Stimulated activated CD8-positive, alpha-beta memory T cell treated with anti-CD3 and anti-CD28 coated beads, Interleukin-7, amount 100 ng/mL, for 1 hour (primary cell): ENCODE results near the gene CELF2.
"Not testable (repeated sequence)": the region's sequence is repeated elsewhere in the genome, so short reads cannot be mapped to it uniquely, and the experiment has no call there.

ENCODE experiments used
- DNase-seq, 2 donors: peaks; one replicate each; pipeline ENCODE4 v3.0.0-alpha.2; 2020; ENCODE audit warnings: low read depth in 2 of 2

Gene CELF2

DNA sequence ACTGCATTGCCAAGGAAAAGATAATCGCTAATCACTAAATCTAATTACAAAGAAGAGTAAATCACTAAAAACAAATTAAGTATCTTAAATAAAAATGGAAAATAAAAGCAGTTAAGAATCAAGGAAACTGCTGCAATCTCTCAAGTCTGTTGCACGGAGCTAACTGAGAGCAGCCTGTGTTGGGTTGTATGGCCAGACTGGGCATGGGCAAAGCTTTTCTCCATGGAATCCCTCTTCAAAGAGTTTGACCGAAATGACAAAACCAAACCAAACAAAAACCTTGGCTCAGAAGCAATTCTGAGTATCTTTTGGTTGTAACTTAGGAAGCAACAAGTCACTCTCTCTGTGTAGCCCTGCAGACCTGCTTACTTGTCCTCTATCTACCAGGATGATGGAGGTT is 78.8 kb downstream of the CELF2 start:
- DNase-seq: no peak

DNA sequence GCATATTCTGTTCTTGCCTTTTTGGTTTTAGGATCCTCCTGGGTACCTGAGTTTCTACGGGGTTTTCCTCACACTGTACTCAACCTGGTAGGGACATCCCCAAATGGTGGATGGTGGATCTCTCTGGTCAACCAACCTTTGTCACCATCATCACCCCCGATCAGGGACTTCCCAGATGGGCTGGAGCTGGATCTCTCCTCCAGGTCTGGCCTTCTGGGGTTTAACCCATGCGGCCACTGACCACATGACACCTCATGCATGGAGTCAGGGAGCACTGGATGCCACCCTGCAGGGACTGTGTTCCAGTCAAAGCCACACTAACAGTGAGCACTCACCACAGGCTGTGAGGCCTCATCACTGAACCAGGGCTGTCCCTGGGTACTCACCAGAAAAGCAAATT is 80.0 kb downstream of the CELF2 start:
- DNase-seq: no peak

DNA sequence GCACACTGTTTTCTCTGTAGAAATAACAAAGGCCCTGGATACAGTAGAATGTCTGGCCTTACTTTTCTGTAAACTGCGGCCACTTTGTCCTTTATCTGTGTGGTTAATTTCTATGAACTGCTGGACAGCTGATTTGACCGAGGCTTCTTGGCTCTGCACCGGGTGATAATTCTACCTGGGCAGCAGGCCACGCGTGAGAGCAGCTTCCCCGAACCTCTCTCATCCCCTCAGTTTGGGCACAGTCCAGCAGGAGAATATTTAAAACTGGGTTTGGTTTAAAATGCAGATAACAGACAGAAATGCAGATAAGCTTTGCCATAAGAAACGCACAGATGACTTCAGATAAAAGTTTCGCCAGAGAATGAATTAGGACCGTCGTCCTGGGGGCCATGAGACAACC is 81.0 kb downstream of the CELF2 start:
- DNase-seq: no peak

DNA sequence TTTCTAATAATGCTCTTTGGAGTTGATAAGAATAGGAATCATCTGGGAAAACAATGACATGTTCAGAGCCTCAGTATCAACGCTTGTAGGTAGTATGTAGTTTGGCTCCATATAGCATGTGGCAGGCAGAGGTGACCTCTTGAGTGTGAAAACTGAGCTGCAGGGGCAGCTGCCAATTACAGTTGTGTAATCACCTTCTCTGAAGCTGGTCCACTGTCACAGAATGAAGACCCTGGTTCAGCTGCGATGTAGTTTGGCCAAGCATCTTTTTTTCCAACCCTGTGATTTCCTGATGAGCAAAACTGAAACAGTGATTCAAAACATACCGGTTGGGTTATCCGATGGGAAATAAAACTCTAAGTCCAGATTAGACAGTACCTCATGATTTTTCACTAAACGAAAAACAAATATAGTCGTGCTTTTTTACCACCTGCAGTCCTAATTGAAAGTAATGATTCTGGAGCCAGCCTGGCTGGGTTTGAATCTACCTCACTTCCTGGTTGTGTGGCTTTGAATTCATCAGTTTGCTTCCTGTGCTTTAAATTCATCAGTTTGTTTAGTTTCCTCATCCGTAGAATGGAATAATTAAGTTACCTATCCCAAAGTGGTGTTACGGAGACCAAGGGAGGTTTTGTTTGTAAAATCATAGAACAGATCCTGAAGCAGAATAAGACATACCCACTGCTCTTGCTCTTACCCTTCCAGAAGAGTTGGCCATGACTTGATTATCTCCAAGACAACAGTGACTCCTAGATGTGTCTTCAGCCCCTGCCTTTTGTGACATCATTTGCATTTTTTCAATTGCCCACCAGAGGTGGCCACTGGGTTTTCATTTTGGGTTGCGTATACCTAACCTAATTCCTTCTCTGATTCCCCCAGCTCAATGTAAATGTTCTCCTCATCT is 87.4 kb downstream of the CELF2 start:
- no peak for DNase-seq

DNA sequence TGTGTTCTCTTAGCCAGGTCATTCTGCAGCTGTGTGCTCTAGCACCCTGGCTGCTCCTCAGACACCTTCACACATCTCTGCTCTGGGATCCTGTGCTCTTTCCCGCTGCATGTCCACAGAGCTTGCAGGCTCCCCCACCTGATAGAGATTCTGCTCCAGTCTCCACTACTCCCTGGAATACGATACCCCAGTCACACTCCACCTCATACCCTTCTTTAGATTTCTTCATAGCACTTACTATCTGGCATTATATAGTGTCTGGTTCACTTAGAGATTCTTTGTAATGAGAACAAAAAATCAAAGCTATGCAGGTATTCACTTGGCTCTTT is 88.0 kb downstream of the CELF2 start:
- DNase-seq: no peak

DNA sequence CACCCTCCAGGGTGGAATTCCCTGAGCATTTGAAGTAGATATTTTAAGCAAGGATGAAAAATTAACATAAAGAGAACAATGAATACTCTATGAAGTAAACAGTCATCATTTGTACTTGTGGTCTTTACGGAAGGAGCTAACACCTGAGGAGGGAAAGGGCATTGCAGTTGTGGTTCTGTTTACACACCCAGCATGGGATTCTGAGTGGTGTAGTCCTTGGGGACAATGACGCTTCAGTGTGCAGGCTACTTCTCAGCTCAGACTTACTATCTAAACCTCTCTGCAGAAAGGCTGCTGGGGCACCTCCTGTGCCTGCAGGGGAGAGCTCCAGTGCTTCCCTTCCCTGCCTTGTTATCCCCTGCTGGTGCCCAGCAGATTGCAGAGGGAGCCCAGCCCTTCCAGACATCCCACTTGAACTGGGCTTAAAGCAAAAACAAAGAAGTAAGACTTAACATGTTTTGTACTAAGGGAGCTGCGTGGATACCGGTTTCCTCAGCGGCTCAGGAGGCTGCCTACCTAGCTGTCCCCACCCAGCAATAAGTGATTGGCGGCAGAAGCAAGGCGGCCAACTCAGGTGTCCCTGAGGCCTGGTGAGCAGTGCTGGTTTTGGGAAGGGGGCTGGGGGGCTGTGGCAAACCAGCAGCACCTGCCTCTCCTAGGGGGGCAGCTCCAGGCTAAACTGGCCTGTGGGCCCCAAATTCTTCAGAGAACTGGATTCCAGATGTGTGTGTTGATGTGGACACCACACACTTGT is 89.1 kb downstream of the CELF2 start:
- no peak for DNase-seq

DNA sequence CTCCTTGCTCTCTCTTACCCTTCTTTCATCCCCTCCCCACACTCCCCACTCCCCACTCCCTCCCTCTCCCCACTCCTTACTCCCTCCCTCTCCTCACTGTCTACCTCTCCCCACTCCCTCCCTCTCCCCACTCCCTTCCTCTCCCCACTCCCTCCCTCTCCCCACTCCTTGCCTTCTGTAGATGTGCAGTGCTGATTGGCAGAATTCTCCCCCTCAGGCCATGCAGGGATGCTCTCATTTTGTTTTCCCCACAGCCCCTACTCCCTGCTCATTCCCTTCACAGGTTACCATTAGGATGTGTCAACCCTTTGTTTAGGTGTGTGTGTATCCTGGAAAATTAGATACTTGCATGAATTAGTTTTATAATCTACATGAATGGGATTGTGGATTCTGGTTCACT is 90.3 kb downstream of the CELF2 start:
- DNase-seq: no peak

DNA sequence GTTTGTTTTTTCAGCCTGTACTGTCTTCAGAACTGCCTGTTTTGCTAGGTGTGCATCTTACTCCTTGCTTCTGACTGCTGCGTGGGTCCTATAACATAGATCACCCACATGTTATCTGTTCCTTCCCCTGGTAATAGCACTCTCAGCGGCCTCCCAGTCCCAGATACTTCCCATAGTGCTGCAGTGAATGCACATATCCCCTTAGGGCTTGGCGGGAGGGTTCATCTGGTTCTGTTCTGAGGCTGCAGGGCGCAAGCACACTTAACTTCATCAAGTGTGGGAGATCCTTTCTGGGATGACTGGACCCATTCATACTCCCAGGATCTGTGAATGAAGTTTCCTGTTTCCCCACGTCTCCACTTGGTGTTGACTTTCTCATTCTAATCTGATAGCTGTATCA is 90.7 kb downstream of the CELF2 start:
- no peak for DNase-seq

DNA sequence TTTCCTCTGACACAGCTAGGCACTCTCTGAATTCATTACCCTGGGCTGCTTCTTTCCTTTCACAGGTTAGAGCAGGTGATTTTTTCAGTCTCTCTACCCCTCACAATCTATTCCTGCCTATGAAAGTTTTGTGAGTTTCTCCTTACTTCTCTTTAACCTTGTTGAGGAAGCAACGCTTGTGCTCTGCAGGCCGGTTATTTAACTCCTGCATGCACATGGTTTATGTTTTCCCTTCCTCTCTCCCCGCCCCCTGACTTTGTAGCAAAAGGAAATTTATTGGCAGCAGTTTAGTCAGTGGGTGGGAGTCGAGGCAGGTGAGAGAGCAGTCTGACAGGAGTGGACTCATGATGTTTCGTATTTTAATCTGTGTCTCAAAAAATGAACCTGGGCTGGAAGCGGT is 91.9 kb downstream of the CELF2 start:
- no peak for DNase-seq

DNA sequence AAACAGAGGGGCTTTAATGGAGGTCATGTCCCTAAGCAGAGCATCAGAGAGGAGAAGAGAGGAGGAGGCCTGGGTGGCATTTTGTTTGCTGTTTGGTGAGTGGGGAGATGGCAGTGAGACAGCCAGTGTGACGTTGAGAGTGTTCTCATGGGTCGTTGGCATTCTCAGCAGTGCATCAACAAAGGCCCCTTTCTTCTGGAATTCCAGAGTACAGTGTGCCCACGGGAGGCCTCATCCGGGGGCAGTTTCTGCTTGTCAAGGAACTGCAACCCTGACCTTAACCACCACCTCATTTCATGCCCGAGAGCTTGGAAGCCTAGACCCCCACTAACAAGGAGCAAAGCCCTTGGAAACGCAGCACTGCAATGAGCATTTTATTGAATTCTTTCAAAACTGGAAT is 92.9 kb downstream of the CELF2 start:
- no peak for DNase-seq

DNA sequence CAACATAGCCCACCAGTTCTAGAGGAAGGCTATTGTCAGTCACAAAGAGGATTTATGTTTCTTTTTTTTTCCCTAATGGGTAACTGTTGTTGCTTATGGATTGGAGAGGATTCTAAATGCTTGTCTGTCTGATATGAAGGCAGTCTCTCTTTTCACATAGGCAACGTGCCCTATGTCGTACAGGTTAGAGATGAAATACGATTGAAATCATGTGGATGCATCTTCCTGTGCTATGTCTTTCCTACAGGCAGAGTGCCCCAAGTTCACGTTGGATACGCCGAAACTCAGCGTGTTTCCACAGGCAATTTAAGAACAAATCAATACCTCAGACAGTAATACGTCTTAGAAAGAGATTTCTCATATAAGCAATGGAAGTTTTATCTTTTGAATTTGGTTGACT is 93.8 kb downstream of the CELF2 start:
- DNase-seq: no peak

DNA sequence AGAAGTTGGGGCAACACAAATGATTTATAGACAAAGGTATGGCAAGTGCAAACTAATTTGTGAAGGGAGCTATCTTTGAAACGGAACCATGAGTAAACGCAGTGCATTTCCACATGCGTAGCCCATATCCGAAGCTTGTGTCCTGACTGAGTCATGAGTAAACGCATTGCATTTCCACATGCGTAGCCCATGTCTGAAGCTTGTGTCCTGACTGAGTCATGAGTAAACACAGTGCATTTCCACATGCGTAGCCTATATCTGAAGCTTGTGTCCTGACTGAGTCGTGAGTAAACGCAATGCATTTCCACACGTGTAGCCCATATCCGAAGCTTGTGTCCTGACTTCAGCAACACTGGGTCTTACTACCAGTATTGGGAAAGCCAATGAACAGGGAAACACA is 95.0 kb downstream of the CELF2 start:
- no peak for DNase-seq

DNA sequence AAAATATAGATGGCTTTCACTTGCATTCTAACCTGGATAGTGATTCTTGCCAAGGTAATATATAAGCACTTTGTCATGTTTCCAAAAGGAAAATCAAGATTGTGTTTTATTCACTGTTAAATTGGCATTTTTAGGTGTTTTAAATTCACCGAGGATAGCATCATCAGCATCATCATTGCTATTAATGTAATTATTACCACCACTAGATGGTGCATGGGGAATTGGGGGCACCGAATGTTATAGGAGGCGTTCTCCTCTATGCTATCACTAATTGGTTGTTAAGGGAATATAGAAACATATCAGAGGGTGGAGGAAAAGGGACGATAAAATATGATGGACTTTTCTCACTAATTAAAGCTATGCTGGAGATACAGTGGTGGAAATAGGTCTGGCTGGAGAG is 95.5 kb downstream of the CELF2 start:
- no peak for DNase-seq

DNA sequence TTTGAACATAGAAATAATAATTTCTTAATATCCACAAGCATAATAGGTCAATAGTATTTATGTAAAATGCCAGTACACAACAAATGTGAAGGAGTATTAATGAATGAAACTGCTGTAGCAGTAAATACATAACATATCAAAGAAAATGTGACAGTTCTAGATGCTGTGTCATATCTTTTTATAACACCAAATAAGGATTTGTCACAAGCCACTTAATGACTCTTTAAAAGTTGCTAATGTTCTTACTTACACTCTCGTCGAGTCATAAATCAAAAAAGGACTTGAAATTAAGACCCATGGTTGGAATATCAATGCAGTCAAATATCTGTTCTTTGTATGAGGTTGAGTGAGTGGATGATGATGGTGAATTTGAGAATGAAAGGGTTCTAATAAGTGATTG is 96.6 kb downstream of the CELF2 start:
- no peak for DNase-seq

DNA sequence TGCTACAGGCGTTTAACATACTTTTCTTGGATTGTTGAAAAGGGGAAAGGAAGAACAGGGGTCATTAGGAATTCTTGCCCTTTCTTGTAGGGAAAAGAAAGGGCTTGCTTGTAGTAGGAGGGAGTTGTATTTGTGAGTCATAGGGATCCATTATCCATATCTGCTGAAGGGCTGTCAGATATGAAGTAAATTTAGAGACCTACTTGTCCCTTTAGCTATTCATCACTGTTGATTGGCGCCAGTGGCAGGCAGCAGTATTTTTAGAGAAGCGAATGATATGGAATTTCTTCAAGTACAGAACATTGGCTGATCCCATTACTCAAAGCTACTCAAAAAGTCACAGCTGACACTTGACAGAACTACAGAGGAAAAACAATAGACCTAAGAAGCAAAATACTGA is 97.7 kb downstream of the CELF2 start:
- no peak for DNase-seq

DNA sequence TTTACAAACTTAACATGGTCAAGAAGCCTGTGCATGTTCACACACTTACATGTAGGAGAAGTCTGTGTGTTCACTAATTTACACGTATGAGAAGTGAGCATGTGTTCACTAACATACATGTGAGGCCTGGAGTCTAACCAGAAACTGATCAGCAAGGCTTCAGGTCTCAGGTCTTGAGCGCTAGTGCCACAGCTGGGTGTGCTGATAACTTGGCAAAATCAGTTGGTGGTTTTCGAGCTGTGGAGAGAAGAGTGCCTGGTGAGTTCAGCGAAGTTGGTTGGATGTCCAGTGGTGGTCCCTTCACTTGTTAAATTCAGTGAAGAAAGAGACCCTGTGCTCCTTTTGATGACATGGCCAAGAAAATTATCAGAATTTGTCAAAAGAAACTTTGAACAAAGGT is 98.7 kb downstream of the CELF2 start:
- no peak for DNase-seq

DNA sequence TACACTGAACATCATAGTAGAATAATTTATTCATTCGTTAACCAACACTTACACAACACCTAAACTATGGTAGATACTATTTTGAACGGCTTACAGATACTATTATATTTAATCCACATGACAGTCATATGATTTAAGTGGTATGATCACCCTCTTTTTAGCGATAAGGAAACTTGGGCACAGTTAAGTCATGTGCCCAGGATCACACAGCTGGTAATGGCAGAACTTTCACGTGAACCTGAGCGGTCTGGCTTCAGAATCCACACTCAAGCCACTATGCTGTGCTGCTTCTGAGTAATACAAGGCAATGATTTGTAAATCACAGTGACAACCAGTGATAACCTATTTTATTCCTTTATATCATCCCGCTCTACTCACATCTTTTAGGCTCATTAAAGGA is 99.1 kb downstream of the CELF2 start:
- no peak for DNase-seq

DNA sequence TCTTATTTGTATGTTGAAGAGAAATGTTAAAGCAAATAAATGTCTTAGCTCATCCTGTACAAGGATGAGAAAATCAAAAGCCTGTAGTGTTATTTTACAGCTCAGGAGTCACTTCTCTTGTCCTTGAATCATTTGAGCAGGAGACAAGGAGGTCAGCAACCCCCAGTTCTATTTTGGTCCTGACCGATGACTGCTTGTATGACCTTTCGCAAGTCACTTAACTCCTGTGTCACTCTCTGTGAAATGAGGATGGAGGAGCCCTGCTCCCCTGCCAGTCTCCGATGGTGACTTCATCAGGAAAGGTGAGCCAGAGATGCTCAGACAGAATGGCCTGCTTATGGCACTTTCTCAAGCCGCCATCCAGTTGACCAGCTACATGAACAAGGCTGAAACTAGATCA is 101.0 kb downstream of the CELF2 start:
- DNase-seq: no peak

DNA sequence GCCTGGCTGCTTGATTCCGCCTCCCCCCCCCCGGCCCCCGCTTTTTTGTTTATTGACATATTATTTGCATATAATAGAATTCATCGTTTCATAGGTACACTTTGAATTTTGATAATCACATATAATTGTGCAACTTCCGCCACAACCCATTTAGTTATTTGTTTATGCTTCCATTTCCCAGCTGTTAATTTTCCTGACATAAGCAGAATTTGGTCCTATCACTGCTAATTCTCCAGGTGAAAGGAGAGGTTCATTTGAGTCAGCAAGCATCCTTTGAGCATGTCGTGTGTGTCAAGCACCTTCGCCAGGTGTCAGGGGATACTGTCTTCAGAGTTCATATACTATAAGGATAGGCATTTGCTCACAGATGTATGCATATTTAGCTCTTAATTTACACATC is 102.2 kb downstream of the CELF2 start:
- DNase-seq: no peak

DNA sequence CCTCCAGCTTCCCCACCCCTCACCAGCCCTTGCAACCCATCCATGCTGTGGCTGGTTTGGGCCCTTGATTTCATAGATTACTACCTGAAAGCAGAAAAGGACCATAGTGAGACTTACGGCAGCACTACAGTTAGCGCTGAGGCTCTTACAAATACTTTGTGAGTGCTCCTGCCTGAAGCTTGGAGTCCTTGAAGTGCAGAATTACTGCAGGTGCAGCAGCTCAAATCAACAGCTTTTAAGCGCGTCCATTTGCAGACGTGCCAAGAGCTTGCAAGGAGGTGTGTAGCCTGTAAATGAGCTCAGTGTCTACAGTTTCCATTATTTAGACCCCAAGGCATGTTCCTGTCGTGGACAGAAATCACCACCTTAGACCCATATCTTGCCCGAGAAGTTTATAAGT is 103.0 kb downstream of the CELF2 start:
- no peak for DNase-seq

DNA sequence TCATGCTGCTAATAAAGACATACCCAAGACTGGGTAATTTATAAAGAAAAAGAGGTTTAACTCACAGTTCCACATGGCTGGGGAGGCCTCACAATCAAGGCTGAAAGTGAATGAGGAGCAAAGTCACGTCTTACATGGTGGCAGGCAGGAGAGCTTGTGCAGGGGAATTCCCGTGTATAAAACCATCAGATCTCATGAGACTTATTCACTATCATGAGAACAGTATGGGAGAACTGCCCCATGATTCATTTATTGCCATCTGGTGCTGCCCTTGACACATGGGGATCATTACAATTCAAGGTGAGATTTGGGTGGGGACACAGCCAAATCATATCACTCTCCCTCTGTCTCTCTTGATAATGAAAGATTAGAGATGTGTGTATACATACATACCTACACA is 106.2 kb downstream of the CELF2 start:
- DNase-seq: not testable (repeated sequence)

DNA sequence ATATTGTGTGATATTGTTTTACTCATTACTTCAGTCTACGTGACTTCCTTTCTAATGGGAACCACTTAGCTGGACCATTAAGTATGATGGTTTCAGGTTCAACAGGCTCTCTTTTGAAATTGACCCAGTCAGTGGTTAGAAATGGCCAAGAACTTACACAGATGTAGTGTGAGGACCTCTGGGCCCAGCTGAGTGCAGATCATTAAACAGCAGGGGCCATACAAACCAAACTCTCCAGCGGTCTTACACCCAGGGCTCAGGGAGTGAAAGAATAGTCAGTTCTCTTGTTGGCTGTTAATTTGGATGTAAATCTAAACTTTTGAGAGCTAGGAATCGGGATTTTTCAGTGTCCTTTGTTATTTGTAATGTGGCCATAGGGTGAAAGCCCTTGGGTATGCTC is 107.3 kb downstream of the CELF2 start:
- no peak for DNase-seq

DNA sequence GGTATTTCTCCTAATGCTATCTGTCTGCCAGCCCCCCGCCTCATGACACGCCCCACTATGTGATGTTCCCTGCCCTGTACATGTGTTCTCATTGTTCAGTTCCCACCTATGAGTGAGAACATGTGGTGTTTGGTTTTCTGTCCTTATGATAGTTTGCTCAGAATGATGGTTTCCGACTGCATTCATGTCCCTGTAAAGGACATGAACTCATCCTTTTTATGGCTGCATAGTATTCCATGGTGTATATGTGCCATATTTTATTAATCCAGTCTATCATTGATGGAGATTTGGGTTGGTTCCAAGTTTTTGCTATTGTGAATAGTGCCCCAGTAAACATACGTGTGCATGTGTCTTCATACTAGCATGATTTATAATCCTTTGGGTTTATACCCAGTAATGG is 109.3 kb downstream of the CELF2 start:
- DNase-seq: not testable (repeated sequence)
